Measurements from ENCODE around the gene CACNA1G.

- TF ChIP-seq CTCF (IDR thresholded peaks at IDR 0.05; ENCODE audit: insufficient read depth, low read depth, low read length) (no peak), EZH2 (IDR thresholded peaks at IDR 0.05; ENCODE audit: insufficient read depth, low read length) (no peak)
These were observed 25.1 kb upstream of the CACNA1G start for GRCh38 chr17:50535407-50535806.
